GM10266 (cell line): ENCODE data around the gene EFL1.

Experiments
- DNase-seq: peaks from one replicate; pipeline ENCODE4 v3.0.0; 2012; ENCODE audit errors: extremely low spot score
- TF ChIP-seq, protein P1 (sequence below): IDR thresholded peaks from 2 replicates; pipeline ENCODE4 v1.5.1; 2012; ENCODE audit warnings: mild to moderate bottlenecking, low read depth; ENCODE audit not compliant: control insufficient read depth, insufficient read depth; ENCODE audit errors: missing control alignments

The EFL1 gene

DNA sequence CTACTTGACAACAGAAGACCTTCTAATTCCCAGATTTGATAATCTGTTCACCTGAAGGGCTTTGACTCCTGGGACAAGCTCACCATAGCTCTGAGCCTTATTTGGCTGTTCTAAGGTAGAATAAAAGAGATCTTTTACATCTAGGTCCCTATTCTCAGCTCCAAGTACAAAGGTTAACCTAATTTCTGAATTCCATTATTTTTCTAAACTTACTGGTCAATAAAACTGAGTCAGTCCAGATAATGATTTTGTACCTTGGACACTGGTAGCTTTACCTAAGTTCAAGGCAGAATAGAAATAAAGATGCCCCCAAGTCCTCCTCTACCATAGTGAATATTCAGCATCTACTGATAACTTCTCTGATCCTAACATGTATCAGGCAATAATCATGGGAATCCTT, 135.0 kb downstream of the EFL1 start:
- DNase-seq = no peak
- TF ChIP-seq, protein P1, sequence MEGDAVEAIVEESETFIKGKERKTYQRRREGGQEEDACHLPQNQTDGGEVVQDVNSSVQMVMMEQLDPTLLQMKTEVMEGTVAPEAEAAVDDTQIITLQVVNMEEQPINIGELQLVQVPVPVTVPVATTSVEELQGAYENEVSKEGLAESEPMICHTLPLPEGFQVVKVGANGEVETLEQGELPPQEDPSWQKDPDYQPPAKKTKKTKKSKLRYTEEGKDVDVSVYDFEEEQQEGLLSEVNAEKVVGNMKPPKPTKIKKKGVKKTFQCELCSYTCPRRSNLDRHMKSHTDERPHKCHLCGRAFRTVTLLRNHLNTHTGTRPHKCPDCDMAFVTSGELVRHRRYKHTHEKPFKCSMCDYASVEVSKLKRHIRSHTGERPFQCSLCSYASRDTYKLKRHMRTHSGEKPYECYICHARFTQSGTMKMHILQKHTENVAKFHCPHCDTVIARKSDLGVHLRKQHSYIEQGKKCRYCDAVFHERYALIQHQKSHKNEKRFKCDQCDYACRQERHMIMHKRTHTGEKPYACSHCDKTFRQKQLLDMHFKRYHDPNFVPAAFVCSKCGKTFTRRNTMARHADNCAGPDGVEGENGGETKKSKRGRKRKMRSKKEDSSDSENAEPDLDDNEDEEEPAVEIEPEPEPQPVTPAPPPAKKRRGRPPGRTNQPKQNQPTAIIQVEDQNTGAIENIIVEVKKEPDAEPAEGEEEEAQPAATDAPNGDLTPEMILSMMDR = no peak

DNA sequence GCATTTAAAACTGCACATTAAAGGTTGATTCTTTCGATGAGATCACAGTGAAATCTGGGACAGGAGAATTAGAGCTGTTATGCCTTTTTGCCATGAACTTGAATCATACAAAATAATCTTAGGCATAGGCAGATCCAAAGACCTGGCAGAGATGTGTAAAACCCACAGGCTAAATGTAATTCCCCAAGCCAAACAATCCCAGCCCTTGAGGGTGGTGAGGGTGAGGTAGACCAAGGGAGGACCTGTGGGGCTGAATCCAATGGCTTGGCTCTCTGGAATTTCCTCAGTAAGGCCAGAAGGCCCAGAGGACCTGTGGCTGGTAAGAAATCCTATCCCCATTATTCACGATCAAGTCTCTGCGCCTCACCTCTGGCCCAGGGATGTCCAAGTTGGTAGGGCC, 136.2 kb downstream of the EFL1 start:
- TF ChIP-seq, protein P1 = no peak
- DNase-seq = no peak

DNA sequence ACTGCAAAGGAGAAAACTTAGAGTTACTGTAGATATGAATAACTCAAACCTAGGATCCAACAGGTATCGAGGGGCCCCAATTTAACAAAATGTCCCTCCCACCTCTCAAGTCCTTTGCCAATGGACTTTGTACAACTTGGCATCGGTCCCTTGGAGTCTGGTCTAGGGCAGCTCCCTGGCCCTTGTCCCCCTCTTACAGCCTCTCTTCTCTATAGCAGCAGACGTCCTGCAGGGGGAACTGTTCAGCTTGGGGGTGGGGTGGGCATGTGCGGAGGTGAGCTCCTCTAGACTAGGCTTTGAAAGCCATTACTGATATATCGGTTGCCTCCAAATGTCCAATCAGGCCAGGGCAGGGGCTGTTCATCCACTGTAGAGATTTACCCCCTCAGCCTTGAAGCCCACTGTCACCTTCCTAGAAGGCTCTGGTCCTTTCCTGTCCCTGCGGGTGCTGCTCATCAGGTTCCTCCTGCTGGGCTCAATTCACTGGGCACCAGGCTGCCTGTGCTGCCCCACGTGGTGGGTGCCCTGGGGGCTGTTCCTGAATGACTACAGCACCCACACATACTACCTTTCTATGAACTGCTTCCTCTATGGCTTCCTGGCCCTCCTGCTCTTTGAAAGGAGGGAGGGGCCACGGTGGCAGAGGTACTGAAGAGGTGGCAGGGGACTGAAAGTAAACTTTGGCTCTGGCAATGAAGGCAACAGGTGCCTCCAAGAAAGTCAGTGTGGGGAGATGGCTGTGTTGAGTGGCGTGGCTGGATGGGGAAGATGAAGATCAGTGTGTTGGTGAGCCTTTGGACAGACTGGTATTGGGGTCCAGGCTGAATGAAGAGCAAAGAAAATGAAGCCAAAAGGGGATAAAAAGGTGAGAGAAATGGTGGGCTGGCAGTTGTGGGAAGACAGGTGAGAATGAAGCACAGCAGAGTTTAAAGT, 137.9 kb downstream of the EFL1 start:
- no peak for DNase-seq
- TF ChIP-seq, protein P1 = no peak

DNA sequence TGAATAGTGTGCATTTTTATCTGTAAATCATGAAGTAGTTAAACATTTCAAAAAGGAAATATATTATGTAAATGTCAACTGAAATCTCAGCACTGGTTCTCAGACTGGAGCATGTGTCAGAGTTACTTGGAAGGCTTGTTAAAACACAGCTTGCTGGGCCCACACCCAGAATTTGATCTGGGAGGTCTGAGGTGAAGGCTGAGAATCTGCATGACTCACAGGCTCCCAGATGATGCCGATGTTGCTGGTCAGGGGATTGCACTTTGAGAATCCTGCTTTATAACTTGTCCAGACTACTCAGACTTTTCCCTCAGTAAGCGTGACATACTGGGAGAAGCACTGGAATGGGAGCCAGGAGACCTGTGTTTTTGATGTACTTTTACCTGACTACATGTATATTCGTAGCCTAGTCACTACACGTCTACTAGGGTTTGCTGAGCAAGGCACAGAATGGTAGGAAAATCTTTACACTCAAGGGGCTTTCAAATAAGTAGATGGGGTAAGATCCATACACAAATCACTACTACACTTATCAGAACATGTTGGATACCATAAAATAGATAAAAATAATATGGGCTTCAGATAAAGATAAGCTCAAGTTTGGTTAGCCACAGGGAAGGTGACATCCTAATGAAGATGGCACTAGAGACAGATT, 139.7 kb downstream of the EFL1 start:
- DNase-seq = no peak
- TF ChIP-seq, protein P1 = no peak

DNA sequence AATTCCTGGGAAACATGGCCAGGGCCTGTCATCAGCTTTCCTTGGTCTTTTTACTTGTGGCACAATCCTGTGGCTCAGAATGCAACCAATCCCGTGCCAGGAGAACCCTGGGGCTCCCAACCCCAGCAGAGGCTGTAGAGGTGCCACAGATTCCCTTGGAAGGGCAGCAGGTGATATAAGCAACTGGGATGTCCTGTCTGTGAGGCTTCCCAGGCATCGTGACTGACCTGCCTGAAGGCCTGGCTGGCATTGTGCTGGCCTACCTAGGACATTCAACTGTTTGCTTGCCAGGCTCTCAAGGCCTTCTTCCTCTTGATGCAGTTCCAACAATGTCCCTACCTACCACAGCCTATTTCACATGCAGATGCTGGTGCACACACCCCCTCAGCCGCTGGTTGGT, 144.5 kb downstream of the EFL1 start:
- TF ChIP-seq, protein P1 = no peak
- no peak for DNase-seq

DNA sequence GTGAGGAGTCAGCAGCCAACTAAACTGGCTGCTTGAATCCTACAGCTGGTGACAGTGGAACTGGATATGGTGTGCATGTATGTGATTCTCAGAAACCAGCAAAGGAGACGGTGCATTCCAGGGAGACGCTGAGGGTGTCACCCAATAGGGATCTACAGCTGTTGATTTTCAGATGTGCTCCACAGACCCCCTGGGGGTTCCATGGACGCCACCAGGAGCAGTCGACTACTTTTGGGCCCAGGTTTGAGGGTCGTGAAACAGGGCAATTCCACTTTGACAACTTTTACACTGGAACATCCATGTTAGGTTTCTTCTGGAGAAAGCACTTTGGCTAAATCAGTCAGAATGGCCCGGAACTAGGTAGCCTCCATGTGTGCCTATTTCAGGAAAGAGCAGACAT, 145.2 kb downstream of the EFL1 start:
- DNase-seq = no peak
- TF ChIP-seq, protein P1 = no peak

DNA sequence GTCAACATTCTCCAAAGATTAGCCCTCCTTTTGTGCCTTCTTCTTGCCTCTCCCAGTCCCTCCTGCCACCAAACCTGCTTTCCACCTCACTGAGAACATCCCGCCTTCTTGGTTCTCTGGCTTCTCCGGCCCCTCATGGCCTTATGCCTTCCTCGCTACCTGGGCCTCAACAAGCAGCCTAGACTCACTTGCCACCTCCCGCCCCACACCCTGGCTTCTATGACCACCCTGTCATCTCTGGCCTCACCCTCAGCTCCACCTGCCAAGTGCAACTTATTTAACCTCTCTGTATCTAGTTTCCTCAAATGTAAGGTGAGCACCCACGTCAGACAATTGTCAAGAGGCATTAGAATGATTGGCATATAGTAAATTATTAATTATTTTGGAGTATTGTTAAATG, 147.9 kb downstream of the EFL1 start:
- TF ChIP-seq, protein P1 = no peak

More for the DNA sequence above, 147.9 kb downstream of the EFL1 start:
- no peak for DNase-seq
